ENCODE data around the gene PPP1R14C. TPM values are rescaled to one million over a fixed set of nuclear protein-coding genes. Genes with fewer than 3 reads are reported as not detected.

PPP1R14C gene
- total and polyA plus RNA-seq, 2 experiments from 2014 or later, result 2.1 to 5.2 TPM

DNA sequence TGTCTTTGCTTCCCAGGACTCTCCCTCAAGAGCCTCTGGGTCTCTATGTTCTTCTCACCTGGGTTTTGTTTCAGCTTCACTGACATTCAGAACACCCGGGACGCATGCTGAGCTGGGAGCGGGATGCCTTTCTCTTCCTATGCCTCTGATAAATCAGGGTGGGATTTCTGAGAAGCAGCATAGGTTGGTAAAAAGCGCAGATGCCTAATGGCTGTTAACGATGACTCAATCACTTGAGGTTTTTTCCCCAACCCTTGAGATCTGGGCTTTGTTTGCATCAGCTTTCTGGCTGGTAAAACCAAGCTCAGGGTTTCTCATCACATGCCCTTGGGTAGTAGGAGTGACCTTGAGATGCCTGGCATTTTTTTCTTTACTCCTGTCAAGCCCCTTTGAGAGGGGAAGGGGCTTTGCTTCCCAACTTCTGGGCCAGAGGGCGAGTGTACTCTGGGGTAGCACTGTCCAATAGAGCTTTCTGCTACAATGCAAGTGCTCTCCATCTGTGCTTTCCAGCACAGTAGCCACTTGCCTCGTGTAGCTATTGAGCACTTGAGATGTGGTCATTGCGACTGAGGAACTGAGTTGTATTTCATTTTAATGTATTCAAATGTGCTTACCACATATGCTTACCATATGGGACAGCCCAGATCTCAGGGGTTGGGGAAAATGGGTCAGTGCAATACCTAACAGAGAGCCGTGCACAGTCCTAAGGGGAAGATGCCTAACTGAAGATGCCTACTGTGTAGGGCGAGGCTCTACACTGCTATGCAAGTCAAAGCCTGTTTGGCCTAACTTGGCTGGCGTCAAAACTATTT lies 69.1 kb downstream of the PPP1R14C start:
- Histone ChIP-seq H2AFZ (no peak overlapping the region), H3K9me2 (replicated peaks; ENCODE audit: insufficient read depth) (no peaks in the 10 kb centered on the region), H3K4me1 (ENCODE audit: insufficient read depth) (no peaks in the 10 kb centered on the region), H3K27me3 (peaks cover 7% of the 10 kb centered on the region), H3K4me3 (no peak overlapping the region), H3K4me2 (no peak overlapping the region), H4K20me1 (ENCODE audit: insufficient read depth, poor library complexity, severe bottlenecking) (no peaks in the 10 kb centered on the region), H3K36me3 (replicated peaks; ENCODE audit: insufficient read depth, low read depth) (no peaks in the 10 kb centered on the region), H3K27ac (no peak overlapping the region), H3K9me3 (ENCODE audit: low read depth) (no peaks in the 10 kb centered on the region), H3K79me2 (no peaks in the 10 kb centered on the region)
- 78% methylated on average over 11 of the region's 11 CpGs for WGBS (ENCODE audit: low lambda C conversion rate, missing lambda C conversion rate)
- DNase-seq (ENCODE audit: low spot score), result no peak
- no peak for TF ChIP-seq EZH2phosphoT487 (IDR thresholded peaks at IDR 0.05; ENCODE audit: low read depth, severe bottlenecking, unreplicated experiment)
- no peak for TF ChIP-seq EZH2 (IDR thresholded peaks at IDR 0.05; ENCODE audit: borderline replicate concordance)

DNA sequence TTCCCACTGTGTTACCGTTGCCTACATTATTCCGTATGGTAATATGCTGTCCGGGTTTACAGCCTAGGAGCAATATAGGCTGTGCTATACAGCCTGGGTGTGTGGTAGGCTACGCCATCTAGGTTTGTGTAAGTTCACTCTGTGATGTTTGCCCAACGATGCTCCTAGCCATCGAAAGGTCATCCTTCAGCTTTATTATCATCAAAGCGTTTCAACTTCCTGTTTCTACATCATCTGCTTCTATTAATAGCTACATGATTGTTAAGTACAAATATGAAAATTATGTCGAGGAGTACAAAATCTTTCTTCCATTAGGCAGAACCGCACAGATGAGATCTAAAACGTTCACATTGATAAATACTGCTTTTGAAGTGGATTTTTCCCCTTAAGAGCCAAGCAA lies 69.9 kb downstream of the PPP1R14C start:
- peaks cover 7% of the 10 kb centered on the region for H3K27me3 ChIP-seq
- WGBS (ENCODE audit: low lambda C conversion rate, missing lambda C conversion rate), result 80% methylated on average over 10 of the region's 10 CpGs
- no peaks in the 10 kb centered on the region for H4K20me1 ChIP-seq (ENCODE audit: insufficient read depth, poor library complexity, severe bottlenecking)
- no peaks in the 10 kb centered on the region for H3K4me1 ChIP-seq (ENCODE audit: insufficient read depth)
- no peak overlapping the region for H3K27ac ChIP-seq
- no peak overlapping the region for H3K4me2 ChIP-seq
- H3K36me3 ChIP-seq (replicated peaks; ENCODE audit: insufficient read depth, low read depth), result no peaks in the 10 kb centered on the region
- no peaks in the 10 kb centered on the region for H3K9me3 ChIP-seq (ENCODE audit: low read depth)
- no peak overlapping the region for H2AFZ ChIP-seq
- no peak overlapping the region for H3K4me3 ChIP-seq
- no peak for DNase-seq (ENCODE audit: low spot score)
- no peaks in the 10 kb centered on the region for H3K9me2 ChIP-seq (replicated peaks; ENCODE audit: insufficient read depth)
- H3K79me2 ChIP-seq, result no peaks in the 10 kb centered on the region
- no peak for TF ChIP-seq EZH2 (IDR thresholded peaks at IDR 0.05; ENCODE audit: borderline replicate concordance)

DNA sequence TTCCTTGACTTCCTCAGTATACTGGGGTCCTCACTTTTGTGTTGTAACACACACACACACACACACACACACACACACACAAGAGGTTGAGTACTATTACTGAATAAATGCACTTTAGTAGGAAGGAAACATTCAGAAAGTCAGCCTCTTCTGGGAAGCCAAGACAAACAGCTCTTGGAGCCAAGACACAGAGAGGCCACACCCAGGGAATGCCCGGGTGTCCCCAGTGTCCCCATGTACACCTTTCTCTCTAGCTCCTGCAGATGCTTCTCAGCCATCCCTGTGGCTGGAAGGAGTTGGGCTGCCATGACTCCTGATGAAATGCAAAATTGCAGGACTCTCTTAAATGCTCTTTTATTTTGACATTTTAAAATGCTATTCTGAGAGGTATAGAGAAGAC lies 70.5 kb downstream of the PPP1R14C start:
- no peak for DNase-seq (ENCODE audit: low spot score)
- H3K4me3 ChIP-seq, result no peak overlapping the region

DNA sequence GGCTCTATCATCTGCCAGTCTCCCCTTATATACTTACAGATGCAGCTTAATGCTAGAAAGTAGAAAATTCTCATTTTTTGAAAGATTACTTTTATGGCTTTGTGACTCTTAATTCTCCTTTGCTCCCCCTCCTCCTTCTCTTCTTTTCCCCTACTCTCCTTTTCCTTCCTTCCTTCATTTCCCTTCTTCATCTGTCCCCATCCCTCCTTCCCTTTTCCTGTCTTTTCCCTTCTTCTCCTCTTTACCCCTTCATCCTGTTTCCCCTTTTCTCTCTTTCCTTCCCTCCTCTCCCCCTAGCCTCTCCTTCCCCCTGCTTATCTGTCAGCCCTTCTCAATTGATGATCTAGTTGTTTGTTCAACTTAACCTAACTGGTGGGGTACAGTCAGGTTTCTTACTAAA lies 71.5 kb downstream of the PPP1R14C start:
- H4K20me1 ChIP-seq (ENCODE audit: insufficient read depth, poor library complexity, severe bottlenecking), result no peaks in the 10 kb centered on the region
- no peaks in the 10 kb centered on the region for H3K9me2 ChIP-seq (replicated peaks; ENCODE audit: insufficient read depth)
- no peaks in the 10 kb centered on the region for H3K79me2 ChIP-seq
- no peak for DNase-seq (ENCODE audit: low spot score)
- no peaks in the 10 kb centered on the region for H3K36me3 ChIP-seq (replicated peaks; ENCODE audit: insufficient read depth, low read depth)
- no peaks in the 10 kb centered on the region for H3K9me3 ChIP-seq (ENCODE audit: low read depth)
- H3K4me1 ChIP-seq (ENCODE audit: insufficient read depth), result no peaks in the 10 kb centered on the region
- no peak for TF ChIP-seq EZH2 (IDR thresholded peaks at IDR 0.05; ENCODE audit: borderline replicate concordance)
- no peak for TF ChIP-seq EZH2phosphoT487 (IDR thresholded peaks at IDR 0.05; ENCODE audit: low read depth, severe bottlenecking, unreplicated experiment)
- TF ChIP-seq, protein P1, sequence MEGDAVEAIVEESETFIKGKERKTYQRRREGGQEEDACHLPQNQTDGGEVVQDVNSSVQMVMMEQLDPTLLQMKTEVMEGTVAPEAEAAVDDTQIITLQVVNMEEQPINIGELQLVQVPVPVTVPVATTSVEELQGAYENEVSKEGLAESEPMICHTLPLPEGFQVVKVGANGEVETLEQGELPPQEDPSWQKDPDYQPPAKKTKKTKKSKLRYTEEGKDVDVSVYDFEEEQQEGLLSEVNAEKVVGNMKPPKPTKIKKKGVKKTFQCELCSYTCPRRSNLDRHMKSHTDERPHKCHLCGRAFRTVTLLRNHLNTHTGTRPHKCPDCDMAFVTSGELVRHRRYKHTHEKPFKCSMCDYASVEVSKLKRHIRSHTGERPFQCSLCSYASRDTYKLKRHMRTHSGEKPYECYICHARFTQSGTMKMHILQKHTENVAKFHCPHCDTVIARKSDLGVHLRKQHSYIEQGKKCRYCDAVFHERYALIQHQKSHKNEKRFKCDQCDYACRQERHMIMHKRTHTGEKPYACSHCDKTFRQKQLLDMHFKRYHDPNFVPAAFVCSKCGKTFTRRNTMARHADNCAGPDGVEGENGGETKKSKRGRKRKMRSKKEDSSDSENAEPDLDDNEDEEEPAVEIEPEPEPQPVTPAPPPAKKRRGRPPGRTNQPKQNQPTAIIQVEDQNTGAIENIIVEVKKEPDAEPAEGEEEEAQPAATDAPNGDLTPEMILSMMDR (IDR thresholded peaks at IDR 0.05; ENCODE audit: poor library complexity), result no peak
- no peak overlapping the region for H3K4me3 ChIP-seq
- no peak overlapping the region for H3K27ac ChIP-seq
- H3K4me2 ChIP-seq, result no peak overlapping the region
- H2AFZ ChIP-seq, result no peak overlapping the region
- H3K27me3 ChIP-seq, result peaks cover 7% of the 10 kb centered on the region

More for the DNA sequence above, 70.5 kb downstream of the PPP1R14C start:
- Histone ChIP-seq H3K27me3 (peaks cover 7% of the 10 kb centered on the region), H3K9me2 (replicated peaks; ENCODE audit: insufficient read depth) (no peaks in the 10 kb centered on the region), H3K4me2 (no peak overlapping the region), H3K27ac (no peak overlapping the region), H3K4me1 (ENCODE audit: insufficient read depth) (no peaks in the 10 kb centered on the region), H3K36me3 (replicated peaks; ENCODE audit: insufficient read depth, low read depth) (no peaks in the 10 kb centered on the region), H3K79me2 (no peaks in the 10 kb centered on the region), H2AFZ (no peak overlapping the region), H3K9me3 (ENCODE audit: low read depth) (no peaks in the 10 kb centered on the region), H4K20me1 (ENCODE audit: insufficient read depth, poor library complexity, severe bottlenecking) (no peaks in the 10 kb centered on the region)
- 79% methylated on average over 1 of the region's 1 CpG for WGBS (ENCODE audit: low lambda C conversion rate, missing lambda C conversion rate)
- TF ChIP-seq, protein P1 (IDR thresholded peaks at IDR 0.05; ENCODE audit: poor library complexity), result no peak
- TF ChIP-seq EZH2phosphoT487 (IDR thresholded peaks at IDR 0.05; ENCODE audit: low read depth, severe bottlenecking, unreplicated experiment) (no peak), EZH2 (IDR thresholded peaks at IDR 0.05; ENCODE audit: borderline replicate concordance) (no peak)
